OCI-LY1 (cell line): ENCODE results near the gene GMNN.

Source experiments
- H2AFZ ChIP-seq: fragments of 200-600 bp; sonication (generic), shearing (Covaris generic); 2 replicates; pipeline ENCODE4 v1.6.0; 2014; ENCODE audit warnings: antibody characterized with exemption, mild to moderate bottlenecking, low read length
- H3F3A ChIP-seq: fragments of 200-600 bp; sonication (generic), shearing (Covaris generic); 2 replicates; pipeline ENCODE4 v1.6.0; 2014; ENCODE audit warnings: mild to moderate bottlenecking, antibody characterized with exemption, low read length, moderate library complexity; ENCODE audit not compliant: insufficient read depth
- H3K27ac ChIP-seq: fragments of 200-600 bp; sonication (generic); 2 replicates; pipeline ENCODE4 v1.5.1; 2014; ENCODE audit warnings: low read length, mixed run types, mild to moderate bottlenecking, low read depth; ENCODE audit not compliant: poor library complexity, severe bottlenecking
- H3K27me3 ChIP-seq: fragments of 200-600 bp; sonication (generic); 2 replicates; pipeline ENCODE4 v1.6.0; 2014; ENCODE audit warnings: antibody characterized with exemption, mild to moderate bottlenecking, low read length, moderate library complexity; ENCODE audit not compliant: insufficient read depth
- H3K36me3 ChIP-seq: fragments of 200-600 bp; sonication (generic); 2 replicates; pipeline ENCODE4 v1.6.1; 2014; ENCODE audit warnings: mild to moderate bottlenecking, antibody characterized with exemption, low read length, moderate library complexity, mixed read lengths; ENCODE audit not compliant: insufficient read depth
- H3K4me1 ChIP-seq: fragments of 200-600 bp; sonication (generic); 2 replicates; pipeline ENCODE4 v1.5.1; 2014; ENCODE audit warnings: mild to moderate bottlenecking, low read length, moderate library complexity; ENCODE audit not compliant: insufficient read depth, severe bottlenecking
- H3K4me2 ChIP-seq: fragments of 200-600 bp; sonication (generic), shearing (Covaris generic); 2 replicates; pipeline ENCODE4 v1.6.1; 2014; ENCODE audit warnings: low read length
- H3K4me3 ChIP-seq: fragments of 200-600 bp; sonication (generic); 2 replicates; pipeline ENCODE4 v1.5.1; 2014; ENCODE audit warnings: low read length, low read depth, mild to moderate bottlenecking, mixed read lengths; ENCODE audit not compliant: poor library complexity, severe bottlenecking
- H3K79me2 ChIP-seq: fragments of 200-600 bp; shearing (Covaris generic); 2 replicates; pipeline ENCODE4 v1.6.1; 2016; ENCODE audit warnings: mixed run types, low read length, mixed read lengths; ENCODE audit not compliant: insufficient read depth
- H3K9ac ChIP-seq: fragments of 200-600 bp; sonication (generic), shearing (Covaris generic); 2 replicates; pipeline ENCODE4 v1.6.1; 2014; ENCODE audit warnings: mild to moderate bottlenecking, low read length, mixed read lengths
- H3K9me2 ChIP-seq: fragments of 200-600 bp; sonication (generic), shearing (Covaris generic); 2 replicates; pipeline ENCODE4 v1.6.1; 2014; ENCODE audit warnings: low read depth, mild to moderate bottlenecking, low read length, mixed read lengths
- H3K9me3 ChIP-seq: fragments of 200-600 bp; shearing (Covaris generic); 2 replicates; pipeline ENCODE4 v1.6.1; 2014; ENCODE audit warnings: low read length, mixed read lengths
- H4K20me1 ChIP-seq: fragments of 200-600 bp; sonication (generic), shearing (Covaris generic); 2 replicates; pipeline ENCODE4 v1.6.0; 2016; ENCODE audit warnings: mild to moderate bottlenecking, low read length; ENCODE audit not compliant: insufficient read depth
- EZH2 ChIP-seq: fragments of 200-600 bp; sonication (generic), shearing (Covaris generic); IDR thresholded peaks from 2 replicates; pipeline ENCODE4 v1.8.0; 2017; ENCODE audit warnings: borderline replicate concordance, mixed run types, mild to moderate bottlenecking, antibody characterized with exemption, low read length, moderate library complexity, mixed read lengths
- TF ChIP-seq, protein P1 (sequence below): fragments of 200-600 bp; sonication (generic), shearing (Covaris generic); IDR thresholded peaks from 2 replicates; pipeline ENCODE4 v1.5.1; 2017; ENCODE audit warnings: mild to moderate bottlenecking, antibody characterized with exemption, low read length, moderate library complexity, mixed read lengths

GMNN gene

DNA sequence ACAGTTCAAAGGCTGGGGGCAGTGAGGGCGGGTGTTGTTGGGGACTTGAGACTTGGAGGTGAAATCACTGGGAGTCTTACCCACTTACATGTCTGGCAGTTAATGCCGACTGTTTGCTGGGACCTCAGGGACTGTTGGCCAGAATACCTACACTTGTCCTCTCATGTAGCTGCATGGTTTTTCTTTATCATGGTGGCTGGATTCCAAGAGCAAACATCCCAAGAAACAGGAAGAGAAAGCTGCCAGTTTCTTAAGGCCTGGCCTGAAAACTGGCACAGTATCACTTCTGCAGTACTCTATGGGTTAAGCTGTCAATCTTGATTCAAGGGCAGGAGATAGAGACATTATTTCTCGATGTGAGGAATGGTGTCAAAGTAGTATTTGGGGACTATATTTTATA is 36.0 kb upstream of the GMNN start:
- H3F3A ChIP-seq = no peaks in the 10 kb centered on the region
- peaks cover 6% of the 10 kb centered on the region for H3K4me1 ChIP-seq
- H2AFZ ChIP-seq = no peak overlapping the region
- H3K9me3 ChIP-seq = no peaks in the 10 kb centered on the region
- H3K27me3 ChIP-seq = no peaks in the 10 kb centered on the region
- no peaks in the 10 kb centered on the region for H4K20me1 ChIP-seq
- no peaks in the 10 kb centered on the region for H3K79me2 ChIP-seq
- H3K36me3 ChIP-seq = no peaks in the 10 kb centered on the region; the same call in 1 of the 2 replicates
- H3K9me2 ChIP-seq = no peaks in the 10 kb centered on the region
- no peak overlapping the region for H3K4me3 ChIP-seq
- no peak overlapping the region for H3K4me2 ChIP-seq
- no peak for TF ChIP-seq EZH2
- TF ChIP-seq, protein P1, sequence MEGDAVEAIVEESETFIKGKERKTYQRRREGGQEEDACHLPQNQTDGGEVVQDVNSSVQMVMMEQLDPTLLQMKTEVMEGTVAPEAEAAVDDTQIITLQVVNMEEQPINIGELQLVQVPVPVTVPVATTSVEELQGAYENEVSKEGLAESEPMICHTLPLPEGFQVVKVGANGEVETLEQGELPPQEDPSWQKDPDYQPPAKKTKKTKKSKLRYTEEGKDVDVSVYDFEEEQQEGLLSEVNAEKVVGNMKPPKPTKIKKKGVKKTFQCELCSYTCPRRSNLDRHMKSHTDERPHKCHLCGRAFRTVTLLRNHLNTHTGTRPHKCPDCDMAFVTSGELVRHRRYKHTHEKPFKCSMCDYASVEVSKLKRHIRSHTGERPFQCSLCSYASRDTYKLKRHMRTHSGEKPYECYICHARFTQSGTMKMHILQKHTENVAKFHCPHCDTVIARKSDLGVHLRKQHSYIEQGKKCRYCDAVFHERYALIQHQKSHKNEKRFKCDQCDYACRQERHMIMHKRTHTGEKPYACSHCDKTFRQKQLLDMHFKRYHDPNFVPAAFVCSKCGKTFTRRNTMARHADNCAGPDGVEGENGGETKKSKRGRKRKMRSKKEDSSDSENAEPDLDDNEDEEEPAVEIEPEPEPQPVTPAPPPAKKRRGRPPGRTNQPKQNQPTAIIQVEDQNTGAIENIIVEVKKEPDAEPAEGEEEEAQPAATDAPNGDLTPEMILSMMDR = no peak
- no peak overlapping the region for H3K27ac ChIP-seq
- H3K9ac ChIP-seq = no peak overlapping the region

DNA sequence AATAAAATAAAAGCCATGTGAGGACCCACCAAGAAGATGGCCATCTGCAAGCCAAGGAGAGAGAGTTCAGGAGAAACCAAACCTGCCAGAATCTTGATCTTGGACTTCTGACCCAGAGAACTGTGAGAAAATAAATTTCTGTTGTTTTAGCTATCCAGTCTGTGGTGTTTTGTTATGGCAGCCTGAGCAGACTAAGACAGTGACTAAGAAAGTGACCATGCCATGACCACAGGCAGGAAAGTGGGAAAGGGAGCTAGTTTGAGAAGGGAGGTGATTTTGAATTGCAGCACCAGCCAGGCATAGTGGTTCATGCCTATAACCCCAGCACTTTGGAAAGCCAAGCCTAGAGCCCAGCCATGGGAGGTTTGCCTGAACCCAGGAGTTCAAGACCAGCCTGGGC is 33.9 kb upstream of the GMNN start:
- H3K4me1 ChIP-seq = peaks cover 8% of the 10 kb centered on the region
- H4K20me1 ChIP-seq = no peaks in the 10 kb centered on the region
- no peak overlapping the region for H3K4me3 ChIP-seq
- H3K79me2 ChIP-seq = no peaks in the 10 kb centered on the region
- H3K27me3 ChIP-seq = no peaks in the 10 kb centered on the region
- H3K4me2 ChIP-seq = no peak overlapping the region
- no peak overlapping the region for H2AFZ ChIP-seq
- no peaks in the 10 kb centered on the region for H3F3A ChIP-seq
- TF ChIP-seq, protein P1 = no peak
- no peak for TF ChIP-seq EZH2
- no peaks in the 10 kb centered on the region for H3K9me2 ChIP-seq
- no peak overlapping the region for H3K9ac ChIP-seq
- no peak overlapping the region for H3K27ac ChIP-seq
- H3K9me3 ChIP-seq = no peaks in the 10 kb centered on the region
- no peaks in the 10 kb centered on the region; the same call in 1 of the 2 replicates for H3K36me3 ChIP-seq

- Histone ChIP-seq H4K20me1 (no peaks in the 10 kb centered on the region), H3K9ac (no peak overlapping the region), H3K27ac (no peak overlapping the region), H3K4me1 (peaks cover 8% of the 10 kb centered on the region), H3F3A (no peaks in the 10 kb centered on the region), H2AFZ (no peak overlapping the region), H3K4me3 (no peak overlapping the region), H3K27me3 (no peaks in the 10 kb centered on the region), H3K9me2 (no peaks in the 10 kb centered on the region), H3K9me3 (no peaks in the 10 kb centered on the region), H3K79me2 (no peaks in the 10 kb centered on the region), H3K4me2 (no peak overlapping the region), H3K36me3 (no peaks in the 10 kb centered on the region; the same call in 1 of the 2 replicates)
- TF ChIP-seq, protein P1 = no peak
- no peak for TF ChIP-seq EZH2
These were observed 32.5 kb upstream of the GMNN start for GRCh38 chr6:24742216-24742738.
